Measurements from ENCODE around the gene SART1.

Gene SART1

GRCh38 chr11:66020212-66020611, 58.7 kb downstream of the SART1 start:
- no peak for TF ChIP-seq REST (IDR thresholded peaks at IDR 0.05; ENCODE audit: insufficient read depth in 1 of 2, low read depth in 2 of 2, low read length in 2 of 2)
- TF ChIP-seq FOXP2 (optimal IDR thresholded peaks at IDR 0.05; ENCODE audit: borderline replicate concordance, extremely low read depth, extremely low read length, insufficient read depth) = no peak
- no peak for TF ChIP-seq POLR2AphosphoS5 (IDR thresholded peaks at IDR 0.05; ENCODE audit: low read depth, low read length)
- no peak for TF ChIP-seq SIN3A (IDR thresholded peaks at IDR 0.05; ENCODE audit: borderline replicate concordance, insufficient read depth, low read length)
- TF ChIP-seq TAF1 (IDR thresholded peaks at IDR 0.05; ENCODE audit: borderline replicate concordance, insufficient read depth, low read length) = no peak

- TF ChIP-seq FOXP2 (optimal IDR thresholded peaks at IDR 0.05; ENCODE audit: borderline replicate concordance, extremely low read depth, extremely low read length, insufficient read depth) (peak; percentile 56), POLR2AphosphoS5 (IDR thresholded peaks at IDR 0.05; ENCODE audit: low read depth, low read length) (no peak)
Observed at GRCh38 chr11:66020618-66021357, 59.3 kb downstream of the SART1 start.

GRCh38 chr11:66022401-66023185, 61.1 kb downstream of the SART1 start:
- TF ChIP-seq SIN3A (IDR thresholded peaks at IDR 0.05; ENCODE audit: borderline replicate concordance, insufficient read depth, low read length) = no peak
- no peak for TF ChIP-seq REST (IDR thresholded peaks at IDR 0.05; ENCODE audit: insufficient read depth in 1 of 2, low read depth in 2 of 2, low read length in 2 of 2)
- TF ChIP-seq POLR2AphosphoS5 (IDR thresholded peaks at IDR 0.05; ENCODE audit: low read depth, low read length) = no peak
- TF ChIP-seq FOXP2 (optimal IDR thresholded peaks at IDR 0.05; ENCODE audit: borderline replicate concordance, extremely low read depth, extremely low read length, insufficient read depth) = no peak
- no peak for TF ChIP-seq TAF1 (IDR thresholded peaks at IDR 0.05; ENCODE audit: borderline replicate concordance, insufficient read depth, low read length)

GRCh38 chr11:66026017-66026529, 64.5 kb downstream of the SART1 start, which contains the start of gene CATSPER1:
CATSPER1 (minus strand) TSS chr11:66026479; CDS start chr11:66026379, 100 bp downstream.
- TF ChIP-seq SIN3A (IDR thresholded peaks at IDR 0.05; ENCODE audit: borderline replicate concordance, insufficient read depth, low read length) (no peak), REST (IDR thresholded peaks at IDR 0.05; ENCODE audit: insufficient read depth in 1 of 2, low read depth in 2 of 2, low read length in 2 of 2) (no peak), POLR2AphosphoS5 (IDR thresholded peaks at IDR 0.05; ENCODE audit: low read depth, low read length) (no peak)

Data from PFSK-1 (cell line).